GM19239 (cell line): ENCODE data around the gene PDE4DIP.
A peak's percentile ranks its signal among the peaks of the same experiment; 100 is the strongest.
"Not testable (repeated sequence)": the region's sequence is repeated elsewhere in the genome, so short reads cannot be mapped to it uniquely, and the experiment has no call there.

ENCODE experiments used
- DNase-seq: peaks from one replicate; pipeline ENCODE4 v3.0.0; 2011; ENCODE audit warnings: low spot score; ENCODE audit not compliant: insufficient read length
- FAIRE-seq: peaks from 2 replicates; lab custom pipeline; 2011; peaks lifted over from hg19 to GRCh38; lab: Jason Lieb, UNC

Gene PDE4DIP

DNA sequence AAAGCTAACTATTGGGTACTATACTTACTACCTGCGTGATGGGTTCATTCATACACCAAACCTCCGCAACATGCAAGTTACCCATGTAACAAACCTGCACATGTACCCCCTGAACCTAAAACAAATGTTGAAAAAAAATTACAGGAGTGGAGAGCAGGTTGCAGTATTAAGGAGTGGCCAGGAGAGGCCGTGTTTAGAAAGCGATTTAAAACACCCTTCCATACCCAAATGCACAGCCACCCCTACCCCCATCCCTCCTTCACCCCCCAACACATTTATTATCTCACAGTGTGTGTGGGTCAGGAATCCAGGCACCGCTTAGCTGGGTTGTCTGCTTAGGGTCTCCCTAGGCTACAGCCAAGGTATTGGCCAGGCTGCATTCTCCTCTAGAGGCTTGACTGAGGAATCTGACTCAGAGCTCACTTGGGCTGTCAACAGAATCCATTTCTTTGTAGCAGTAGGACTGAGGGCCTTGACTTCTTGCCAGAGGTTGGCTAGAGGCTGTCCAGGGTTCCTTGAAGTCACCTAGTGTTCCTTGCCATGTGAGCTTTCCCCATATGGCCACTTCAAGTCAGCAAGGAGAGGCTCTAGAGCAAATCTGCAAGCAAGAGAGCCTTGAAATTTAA is 67.2 kb downstream of the PDE4DIP start:
- not testable (repeated sequence) for FAIRE-seq

DNA sequence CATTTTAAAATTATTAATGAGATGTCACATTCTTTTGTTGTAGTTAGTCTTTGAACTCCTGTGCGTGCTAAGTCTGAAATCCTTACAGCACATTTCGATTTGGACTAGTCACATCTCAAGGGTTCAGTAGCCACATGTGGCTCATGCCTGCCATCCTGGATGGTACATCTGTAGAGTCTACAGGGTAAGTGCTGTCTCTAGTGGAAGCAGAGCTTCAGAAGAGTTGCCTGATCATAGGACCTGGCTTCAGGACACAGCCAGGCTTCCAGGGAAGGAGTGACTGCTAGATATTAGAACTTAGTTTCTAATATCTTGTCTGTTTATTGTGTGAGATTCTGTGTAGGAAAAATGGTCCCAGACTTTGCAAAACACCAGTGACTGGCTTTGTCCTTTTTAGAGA is 72.0 kb downstream of the PDE4DIP start:
- FAIRE-seq, DNase-seq: not testable (repeated sequence)

More for the DNA sequence above, 67.2 kb downstream of the PDE4DIP start:
- not testable (repeated sequence) for DNase-seq

DNA sequence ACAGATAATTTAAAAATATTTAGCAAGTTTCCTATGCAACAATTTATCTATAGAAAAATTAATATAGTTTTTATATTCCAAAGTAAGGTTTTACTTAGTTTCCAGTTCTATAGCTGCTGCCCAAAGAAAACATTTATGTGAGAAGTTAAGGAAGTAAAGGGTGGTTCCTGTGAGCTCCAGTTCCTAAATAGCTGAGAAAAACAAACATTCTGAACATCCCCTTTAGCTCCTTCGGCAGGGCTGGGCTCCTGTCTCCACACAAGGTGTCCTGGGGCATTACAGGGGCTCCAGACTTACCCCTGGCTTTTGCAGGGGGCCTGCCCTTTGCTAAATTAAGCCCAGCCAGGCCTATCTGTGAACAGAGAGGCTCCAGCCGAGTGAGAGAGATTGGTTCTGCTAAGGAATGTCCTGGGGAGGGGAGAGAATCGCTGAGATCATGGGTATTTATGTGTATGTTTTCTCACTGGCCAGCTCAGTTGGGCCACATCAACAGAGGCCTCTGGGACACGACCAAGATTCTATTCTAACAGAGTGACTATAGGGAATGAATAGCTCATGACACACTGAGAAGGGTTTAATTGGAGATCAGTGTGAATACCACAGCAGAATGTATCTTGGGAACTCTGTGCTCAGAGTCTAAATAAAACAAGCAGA is 72.6 kb downstream of the PDE4DIP start:
- not testable (repeated sequence) for DNase-seq, FAIRE-seq

DNA sequence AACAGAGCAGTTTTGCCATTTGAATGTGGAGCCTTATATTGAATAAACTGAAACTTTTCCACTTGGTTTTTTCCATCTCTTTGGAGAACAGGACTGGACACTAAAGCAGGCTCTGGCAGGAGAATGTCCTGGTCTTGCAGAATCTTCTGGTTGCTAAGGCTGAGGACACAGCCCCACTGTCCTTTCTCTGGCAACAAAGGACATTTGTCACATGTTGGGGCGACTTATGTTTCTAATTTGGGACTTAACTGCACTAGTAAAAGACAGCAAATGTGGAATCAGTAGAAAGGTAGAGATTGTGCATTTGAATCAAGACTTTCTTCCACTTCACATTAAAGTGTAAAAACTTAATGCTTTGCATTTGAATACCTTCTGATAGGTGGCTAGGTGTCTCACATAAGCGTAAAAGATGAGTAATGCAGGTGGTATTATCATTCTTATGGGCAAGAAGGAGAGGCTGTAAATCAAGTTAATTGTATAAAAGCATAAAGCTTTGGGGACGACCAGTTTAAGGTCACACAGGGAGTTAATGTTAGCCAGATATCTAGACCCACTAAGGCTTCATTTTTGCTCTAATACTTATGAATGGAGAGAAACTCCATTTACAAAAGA is 74.7 kb downstream of the PDE4DIP start:
- not testable (repeated sequence) for FAIRE-seq, DNase-seq

DNA sequence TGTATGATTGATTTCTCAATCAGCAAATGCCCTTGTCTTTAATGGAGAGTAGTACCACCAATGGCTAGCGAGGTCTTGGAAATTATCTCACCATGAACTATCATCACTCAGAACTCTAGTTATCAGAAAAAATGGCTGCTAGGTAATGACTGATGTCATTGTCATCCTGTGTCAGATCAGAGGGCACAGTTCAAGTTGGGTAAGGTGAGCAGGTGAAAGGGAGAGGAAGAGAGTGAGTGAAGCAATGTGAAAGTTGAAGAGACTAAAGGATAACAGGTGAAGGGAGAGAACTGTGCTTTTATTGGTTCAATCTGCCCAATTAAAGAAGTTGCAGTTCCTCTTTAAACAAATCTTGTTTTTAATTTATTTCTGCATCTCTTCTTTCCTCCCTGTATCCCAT is 76.8 kb downstream of the PDE4DIP start:
- FAIRE-seq, result not testable (repeated sequence)

DNA sequence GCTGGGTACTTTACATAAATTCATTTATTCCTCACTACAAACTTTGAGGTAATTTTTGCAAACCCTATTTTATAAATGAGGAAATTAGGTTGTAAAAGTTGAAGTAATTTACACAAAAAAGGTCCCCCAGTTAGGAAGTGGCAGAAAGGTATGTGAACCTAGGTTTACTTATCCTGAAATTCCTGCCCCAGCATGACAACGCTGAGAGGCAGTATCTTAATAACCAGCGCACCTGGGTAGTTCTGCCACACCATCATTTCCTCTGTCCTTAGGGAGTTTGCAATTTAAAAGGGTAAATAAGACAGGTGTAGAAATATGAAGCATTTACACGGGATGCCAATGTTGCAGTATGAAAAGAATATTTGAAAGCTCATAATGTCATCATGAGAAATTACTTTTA is 79.6 kb downstream of the PDE4DIP start:
- FAIRE-seq, DNase-seq: not testable (repeated sequence)

More for the DNA sequence above, 76.8 kb downstream of the PDE4DIP start:
- not testable (repeated sequence) for DNase-seq

DNA sequence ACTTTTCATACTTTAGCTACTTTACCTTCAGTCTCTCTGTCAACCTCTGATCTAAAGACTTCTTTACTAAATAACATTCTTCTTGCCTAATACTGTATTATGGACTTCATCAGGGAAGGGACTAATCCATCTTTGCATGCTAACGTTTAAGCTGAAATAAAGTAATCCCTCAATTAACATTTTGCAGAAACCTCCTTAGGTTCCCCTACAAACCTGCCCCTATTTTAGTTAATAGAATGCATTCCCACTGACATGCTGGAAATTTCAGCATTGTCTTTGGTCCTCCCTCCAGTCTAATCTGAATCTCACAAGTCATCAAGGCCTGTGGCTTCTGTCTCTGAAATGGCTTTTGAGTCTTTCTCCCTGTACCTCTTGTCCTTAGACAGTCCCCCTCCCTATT is 83.4 kb downstream of the PDE4DIP start:
- FAIRE-seq, DNase-seq: not testable (repeated sequence)

DNA sequence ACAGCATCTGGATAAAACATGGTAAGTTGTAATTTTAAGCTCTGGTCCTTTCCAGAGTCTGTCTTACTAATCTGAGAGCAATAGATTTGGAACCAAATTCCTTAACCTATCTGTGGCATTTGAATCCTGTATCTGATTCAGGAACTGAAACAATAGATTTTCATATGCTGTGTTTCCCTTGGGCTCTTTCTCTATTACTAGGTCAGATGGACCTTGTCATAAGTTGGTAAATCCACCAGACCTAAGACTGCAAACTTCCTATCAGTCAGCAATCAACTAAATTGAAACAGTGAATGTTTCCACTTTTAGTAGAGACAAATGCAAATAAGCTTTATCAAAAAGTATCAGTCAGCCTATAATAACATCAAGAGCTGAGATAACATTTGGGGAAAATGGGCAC is 85.0 kb downstream of the PDE4DIP start:
- not testable (repeated sequence) for FAIRE-seq

DNA sequence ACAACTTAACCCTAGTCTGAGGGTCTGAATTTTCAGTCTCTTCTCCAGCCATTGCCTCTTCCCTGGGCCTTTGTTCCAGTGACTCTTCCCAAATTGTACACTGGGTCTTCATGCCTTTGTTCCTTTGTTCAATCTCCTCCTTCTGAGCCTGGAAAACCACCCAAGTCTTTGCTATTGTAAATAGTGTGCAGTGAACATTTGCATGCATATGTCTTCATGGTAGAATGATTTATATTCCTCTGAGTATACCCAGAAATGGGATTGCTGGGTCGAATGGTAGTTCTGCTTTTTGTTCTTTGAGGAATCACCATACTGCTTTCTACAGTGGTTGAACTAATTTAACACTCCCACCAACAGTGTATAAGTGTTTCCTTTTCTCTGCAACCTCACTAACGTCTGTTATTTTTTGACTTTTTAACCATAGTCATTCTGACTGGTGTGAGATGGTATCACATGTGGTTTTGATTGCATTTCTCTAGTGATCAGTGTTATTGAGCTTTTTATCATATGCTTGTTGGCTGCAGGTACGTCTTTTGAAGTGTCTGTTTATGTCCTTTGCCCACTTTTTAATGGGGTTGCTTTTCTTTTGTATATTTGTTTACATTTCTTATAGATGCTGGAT is 91.3 kb downstream of the PDE4DIP start:
- not testable (repeated sequence) for FAIRE-seq

More for the DNA sequence above, 85.0 kb downstream of the PDE4DIP start:
- DNase-seq, result not testable (repeated sequence)

DNA sequence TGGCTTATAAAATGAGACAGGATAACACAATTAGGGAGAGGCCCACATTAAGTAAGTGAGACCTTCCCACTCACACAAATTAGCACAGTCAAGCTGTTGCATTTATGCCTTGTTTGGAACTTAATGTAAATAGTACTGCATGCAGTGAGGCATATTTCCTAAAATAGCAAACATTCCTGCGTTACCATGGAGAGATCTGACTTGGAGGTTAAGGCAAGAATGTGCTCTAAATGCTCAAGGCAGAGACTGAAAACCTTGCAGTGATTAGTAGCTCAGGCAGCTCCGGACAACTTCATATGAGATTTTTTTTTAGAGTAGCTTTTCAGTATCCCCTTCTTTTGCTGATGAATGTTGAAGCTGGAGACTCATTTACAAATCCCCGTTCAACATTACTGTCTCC is 98.7 kb downstream of the PDE4DIP start:
- DNase-seq, FAIRE-seq: not testable (repeated sequence)

More for the DNA sequence above, 91.3 kb downstream of the PDE4DIP start:
- not testable (repeated sequence) for DNase-seq

DNA sequence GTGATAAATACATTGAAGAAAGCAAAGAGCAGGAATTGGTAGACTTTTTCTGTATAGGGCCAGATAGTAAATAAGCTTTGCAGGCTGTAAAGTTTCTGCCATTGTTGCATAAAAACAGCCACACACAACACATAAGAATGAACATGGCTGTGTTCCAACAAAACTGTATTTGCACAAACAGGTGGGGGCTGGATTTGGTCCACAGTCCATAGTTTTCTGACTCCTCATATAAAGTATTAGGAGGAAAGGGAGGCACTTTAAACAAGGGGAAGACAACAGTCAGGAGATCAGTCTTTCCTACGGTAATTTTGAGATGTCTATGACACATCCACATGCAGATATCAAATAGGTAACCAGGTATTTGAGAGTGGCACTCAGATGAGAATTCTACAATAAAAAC is 100.9 kb downstream of the PDE4DIP start:
- FAIRE-seq, DNase-seq: not testable (repeated sequence)

DNA sequence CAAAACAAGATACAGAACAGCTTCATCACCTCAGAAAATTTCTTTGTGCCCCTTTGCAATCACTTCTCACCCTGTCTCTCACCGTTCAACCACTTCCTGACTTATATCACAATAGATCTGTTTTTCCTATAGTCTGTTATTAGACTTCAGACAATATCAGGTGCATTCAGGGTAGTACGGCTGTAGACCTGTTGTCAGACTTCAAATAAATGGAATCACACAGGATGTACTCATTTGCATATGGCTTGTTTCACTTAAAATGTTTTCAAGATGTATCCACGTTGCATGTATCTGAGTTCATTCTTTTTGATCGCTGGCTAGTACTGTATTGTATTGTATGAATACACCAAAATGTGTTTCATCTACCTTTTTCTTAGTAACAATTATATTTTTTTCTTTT is 104.5 kb downstream of the PDE4DIP start:
- not testable (repeated sequence) for DNase-seq, FAIRE-seq

DNA sequence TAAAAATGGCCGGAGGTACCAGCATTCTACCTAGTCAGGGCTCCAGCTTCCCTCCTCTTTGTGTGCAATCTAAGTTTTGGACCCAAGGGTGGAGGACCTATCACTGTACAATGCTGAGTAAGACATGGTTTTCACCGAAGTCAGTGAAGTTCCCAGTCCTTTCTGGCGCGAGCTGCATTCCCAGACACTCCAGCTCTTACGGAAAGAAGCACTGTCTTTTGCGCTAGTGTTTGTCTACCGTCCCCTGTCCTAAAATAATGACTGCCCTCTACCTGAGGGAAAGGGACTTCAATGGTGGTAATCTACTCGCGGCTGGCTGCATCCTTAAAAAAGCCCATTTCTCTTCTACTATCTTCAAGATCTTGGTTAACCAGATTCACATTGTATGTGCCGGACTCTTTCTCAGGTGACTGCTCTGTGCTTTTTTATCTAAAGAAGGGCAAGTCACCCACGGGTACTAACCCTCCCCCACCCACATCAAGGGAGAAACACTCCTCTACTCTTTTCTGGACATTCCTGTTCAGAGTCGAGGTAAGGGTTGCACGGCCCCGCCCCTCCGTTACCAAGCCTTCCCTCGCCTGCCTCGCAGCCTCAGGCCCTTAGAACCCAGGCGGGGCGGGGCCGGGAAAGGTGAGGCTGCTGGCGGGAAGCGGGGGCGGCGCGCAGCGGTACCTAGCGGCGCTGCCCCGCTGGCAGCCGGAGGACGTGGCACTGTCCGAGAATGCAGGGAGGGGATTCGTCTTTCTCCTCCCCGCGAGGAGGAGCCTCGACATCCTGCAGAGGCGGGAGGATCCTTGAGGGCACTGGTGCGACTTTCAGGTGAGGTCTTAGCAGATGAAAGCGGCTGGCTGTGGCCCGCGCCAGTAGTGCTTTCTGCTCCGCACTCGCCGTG is 107.4 kb downstream of the PDE4DIP start:
- FAIRE-seq, DNase-seq: not testable (repeated sequence)

DNA sequence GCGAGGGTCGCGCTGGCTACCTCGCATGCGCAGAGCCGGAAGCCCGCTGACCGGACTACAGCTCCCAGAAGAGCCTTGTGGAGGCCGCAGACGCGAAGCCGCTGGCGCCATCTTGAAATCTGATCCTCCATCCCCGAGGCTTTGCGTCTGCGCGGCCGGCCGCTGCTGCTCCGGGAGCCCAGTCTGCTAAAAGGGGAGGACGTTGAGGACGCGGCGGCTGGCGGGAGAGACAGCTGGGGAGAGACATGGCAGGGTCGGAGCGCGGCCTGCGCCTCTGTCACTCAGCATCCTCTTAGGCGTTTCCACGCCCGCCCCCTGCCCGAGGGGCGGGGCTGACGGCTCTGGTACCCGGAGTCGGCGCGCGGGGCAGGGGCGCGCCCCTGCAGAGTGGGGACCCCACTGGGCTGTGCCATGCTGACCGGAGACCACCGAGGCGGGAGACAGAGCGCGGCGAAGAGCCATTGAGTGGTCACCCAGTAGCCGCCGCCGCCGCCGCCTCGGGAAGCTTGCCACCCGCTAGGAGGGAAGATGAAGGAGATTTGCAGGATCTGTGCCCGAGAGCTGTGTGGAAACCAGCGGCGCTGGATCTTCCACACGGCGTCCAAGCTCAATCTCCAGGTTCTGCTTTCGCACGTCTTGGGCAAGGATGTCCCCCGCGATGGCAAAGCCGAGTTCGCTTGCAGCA is 108.2 kb downstream of the PDE4DIP start:
- DNase-seq, result not testable (repeated sequence)
- FAIRE-seq, result peak; percentile 79

DNA sequence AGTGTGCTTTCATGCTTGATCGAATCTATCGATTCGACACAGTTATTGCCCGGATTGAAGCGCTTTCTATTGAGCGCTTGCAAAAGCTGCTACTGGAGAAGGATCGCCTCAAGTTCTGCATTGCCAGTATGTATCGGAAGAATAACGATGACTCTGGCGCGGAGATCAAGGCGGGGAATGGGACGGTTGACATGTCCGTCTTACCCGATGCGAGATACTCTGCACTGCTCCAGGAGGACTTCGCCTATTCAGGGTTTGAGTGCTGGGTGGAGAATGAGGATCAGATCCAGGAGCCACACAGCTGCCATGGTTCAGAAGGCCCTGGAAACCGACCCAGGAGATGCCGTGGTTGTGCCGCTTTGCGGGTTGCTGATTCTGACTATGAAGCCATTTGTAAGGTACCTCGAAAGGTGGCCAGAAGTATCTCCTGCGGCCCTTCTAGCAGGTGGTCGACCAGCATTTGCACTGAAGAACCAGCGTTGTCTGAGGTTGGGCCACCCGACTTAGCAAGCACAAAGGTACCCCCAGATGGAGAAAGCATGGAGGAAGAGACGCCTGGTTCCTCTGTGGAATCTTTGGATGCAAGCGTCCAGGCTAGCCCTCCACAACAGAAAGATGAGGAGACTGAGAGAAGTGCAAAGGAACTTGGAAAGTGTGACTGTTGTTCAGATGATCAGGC is 108.8 kb downstream of the PDE4DIP start:
- peak; percentile 52 for FAIRE-seq
- DNase-seq, result not testable (repeated sequence)

DNA sequence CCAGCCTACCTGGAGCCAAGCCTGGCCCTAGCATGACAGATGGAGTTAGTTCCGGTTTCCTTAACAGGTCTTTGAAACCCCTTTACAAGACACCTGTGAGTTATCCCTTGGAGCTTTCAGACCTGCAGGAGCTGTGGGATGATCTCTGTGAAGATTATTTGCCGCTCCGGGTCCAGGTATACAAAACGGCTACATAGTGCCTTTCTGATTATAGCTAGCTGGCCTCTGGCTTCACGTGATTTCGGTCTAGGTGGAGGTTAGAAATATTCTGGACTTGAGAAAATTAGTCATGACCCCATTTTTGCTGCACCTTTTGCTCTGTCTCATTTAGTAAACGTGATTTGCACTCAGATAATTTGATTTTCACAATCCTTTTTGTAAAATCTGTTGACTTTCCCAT is 109.5 kb downstream of the PDE4DIP start:
- FAIRE-seq, DNase-seq: not testable (repeated sequence)

DNA sequence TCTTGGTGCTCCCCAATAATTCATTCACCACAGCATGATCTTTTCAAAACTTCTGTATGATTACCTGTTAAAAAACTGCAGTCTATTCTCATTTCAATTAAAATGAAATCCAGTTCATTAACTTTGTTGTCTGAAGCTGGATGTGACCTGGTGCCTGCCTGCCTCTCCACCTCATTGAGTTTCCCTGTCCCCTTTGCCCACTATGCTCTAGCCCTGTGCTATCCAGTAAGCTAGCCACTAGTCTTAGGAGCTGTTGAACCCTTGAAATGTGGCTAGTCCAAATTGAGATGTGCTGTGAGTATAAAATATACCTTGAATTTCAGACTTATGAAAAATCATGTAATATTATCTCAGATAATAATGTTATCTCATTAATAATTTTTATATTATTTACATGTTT is 114.1 kb downstream of the PDE4DIP start:
- DNase-seq, FAIRE-seq: not testable (repeated sequence)
